ENCODE data around the gene ALPI. TPM values are rescaled to one million over a fixed set of nuclear protein-coding genes. Genes with fewer than 3 reads are reported as not detected.

ALPI gene
- total RNA-seq, 1 donor = not detected

- Histone ChIP-seq H3K4me3 (ENCODE audit: insufficient read depth, low read length) (no peak overlapping the region), H3K79me2 (ENCODE audit: insufficient read depth, low read length) (no peaks in the 10 kb centered on the region), H3K36me3 (ENCODE audit: insufficient read depth, low read length) (no peaks in the 10 kb centered on the region), H2AFZ (ENCODE audit: low read length) (no peak overlapping the region), H3K4me1 (ENCODE audit: insufficient read depth, low read length) (no peaks in the 10 kb centered on the region), H3K9me3 (ENCODE audit: low read depth, low read length) (no peaks in the 10 kb centered on the region), H4K20me1 (ENCODE audit: insufficient read depth, low read length) (no peaks in the 10 kb centered on the region), H3K27me3 (ENCODE audit: insufficient read depth, low read length) (peaks cover 32% of the 10 kb centered on the region), H3K27ac (ENCODE audit: low read depth, low read length) (no peak overlapping the region), H3K4me2 (ENCODE audit: insufficient read depth, low read length) (no peak overlapping the region)
- no peak for TF ChIP-seq CTCF (IDR thresholded peaks at IDR 0.05; ENCODE audit: extremely low read depth, low read depth, low read length)
- no peak for DNase-seq (ENCODE audit: insufficient read length, low spot score, missing footprints)
Measured at GRCh38 chr2:232503809-232504323, 47.9 kb downstream of the ALPI start.

- H2AFZ ChIP-seq (ENCODE audit: low read length) = no peak overlapping the region
- no peak for TF ChIP-seq CTCF (IDR thresholded peaks at IDR 0.05; ENCODE audit: extremely low read depth, low read depth, low read length)
- H3K27me3 ChIP-seq (ENCODE audit: insufficient read depth, low read length) = peaks cover 32% of the 10 kb centered on the region
- H4K20me1 ChIP-seq (ENCODE audit: insufficient read depth, low read length) = no peaks in the 10 kb centered on the region
- H3K36me3 ChIP-seq (ENCODE audit: insufficient read depth, low read length) = no peaks in the 10 kb centered on the region
- no peak overlapping the region for H3K27ac ChIP-seq (ENCODE audit: low read depth, low read length)
- H3K4me2 ChIP-seq (ENCODE audit: insufficient read depth, low read length) = no peak overlapping the region
- H3K4me1 ChIP-seq (ENCODE audit: insufficient read depth, low read length) = no peaks in the 10 kb centered on the region
- DNase-seq (ENCODE audit: insufficient read length, low spot score, missing footprints) = no peak
- no peaks in the 10 kb centered on the region for H3K79me2 ChIP-seq (ENCODE audit: insufficient read depth, low read length)
- H3K4me3 ChIP-seq (ENCODE audit: insufficient read depth, low read length) = no peak overlapping the region
- H3K9me3 ChIP-seq (ENCODE audit: low read depth, low read length) = no peaks in the 10 kb centered on the region
Measured at GRCh38 chr2:232504438-232504837, 48.5 kb downstream of the ALPI start.

- no peak for DNase-seq (ENCODE audit: insufficient read length, low spot score, missing footprints)
- H3K27me3 ChIP-seq (ENCODE audit: insufficient read depth, low read length) = peaks cover 32% of the 10 kb centered on the region
- no peak overlapping the region for H3K4me2 ChIP-seq (ENCODE audit: insufficient read depth, low read length)
- no peak overlapping the region for H2AFZ ChIP-seq (ENCODE audit: low read length)
- no peaks in the 10 kb centered on the region for H3K9me3 ChIP-seq (ENCODE audit: low read depth, low read length)
- H3K79me2 ChIP-seq (ENCODE audit: insufficient read depth, low read length) = no peaks in the 10 kb centered on the region
- H3K4me1 ChIP-seq (ENCODE audit: insufficient read depth, low read length) = no peaks in the 10 kb centered on the region
- no peak overlapping the region for H3K27ac ChIP-seq (ENCODE audit: low read depth, low read length)
- H4K20me1 ChIP-seq (ENCODE audit: insufficient read depth, low read length) = no peaks in the 10 kb centered on the region
- H3K36me3 ChIP-seq (ENCODE audit: insufficient read depth, low read length) = no peaks in the 10 kb centered on the region
- no peak overlapping the region for H3K4me3 ChIP-seq (ENCODE audit: insufficient read depth, low read length)
- no peak for TF ChIP-seq CTCF (IDR thresholded peaks at IDR 0.05; ENCODE audit: extremely low read depth, low read depth, low read length)
Measured at GRCh38 chr2:232505856-232506255, 49.9 kb downstream of the ALPI start.

- H3K4me1 ChIP-seq (ENCODE audit: insufficient read depth, low read length) = no peaks in the 10 kb centered on the region
- H3K79me2 ChIP-seq (ENCODE audit: insufficient read depth, low read length) = no peaks in the 10 kb centered on the region
- no peak for DNase-seq (ENCODE audit: insufficient read length, low spot score, missing footprints)
- H3K27ac ChIP-seq (ENCODE audit: low read depth, low read length) = no peak overlapping the region
- no peak overlapping the region for H2AFZ ChIP-seq (ENCODE audit: low read length)
- no peaks in the 10 kb centered on the region for H4K20me1 ChIP-seq (ENCODE audit: insufficient read depth, low read length)
- H3K36me3 ChIP-seq (ENCODE audit: insufficient read depth, low read length) = no peaks in the 10 kb centered on the region
- no peak overlapping the region for H3K4me2 ChIP-seq (ENCODE audit: insufficient read depth, low read length)
- no peak for TF ChIP-seq CTCF (IDR thresholded peaks at IDR 0.05; ENCODE audit: extremely low read depth, low read depth, low read length)
- H3K9me3 ChIP-seq (ENCODE audit: low read depth, low read length) = no peaks in the 10 kb centered on the region
- no peak overlapping the region for H3K4me3 ChIP-seq (ENCODE audit: insufficient read depth, low read length)
- peaks cover 32% of the 10 kb centered on the region for H3K27me3 ChIP-seq (ENCODE audit: insufficient read depth, low read length)
Measured at GRCh38 chr2:232506709-232507108, 50.8 kb downstream of the ALPI start.
